ENCODE measurements around the gene NR2F2.
"Not testable (repeated sequence)": the region's sequence is repeated elsewhere in the genome, so short reads cannot be mapped to it uniquely, and the experiment has no call there.

NR2F2 gene

DNA sequence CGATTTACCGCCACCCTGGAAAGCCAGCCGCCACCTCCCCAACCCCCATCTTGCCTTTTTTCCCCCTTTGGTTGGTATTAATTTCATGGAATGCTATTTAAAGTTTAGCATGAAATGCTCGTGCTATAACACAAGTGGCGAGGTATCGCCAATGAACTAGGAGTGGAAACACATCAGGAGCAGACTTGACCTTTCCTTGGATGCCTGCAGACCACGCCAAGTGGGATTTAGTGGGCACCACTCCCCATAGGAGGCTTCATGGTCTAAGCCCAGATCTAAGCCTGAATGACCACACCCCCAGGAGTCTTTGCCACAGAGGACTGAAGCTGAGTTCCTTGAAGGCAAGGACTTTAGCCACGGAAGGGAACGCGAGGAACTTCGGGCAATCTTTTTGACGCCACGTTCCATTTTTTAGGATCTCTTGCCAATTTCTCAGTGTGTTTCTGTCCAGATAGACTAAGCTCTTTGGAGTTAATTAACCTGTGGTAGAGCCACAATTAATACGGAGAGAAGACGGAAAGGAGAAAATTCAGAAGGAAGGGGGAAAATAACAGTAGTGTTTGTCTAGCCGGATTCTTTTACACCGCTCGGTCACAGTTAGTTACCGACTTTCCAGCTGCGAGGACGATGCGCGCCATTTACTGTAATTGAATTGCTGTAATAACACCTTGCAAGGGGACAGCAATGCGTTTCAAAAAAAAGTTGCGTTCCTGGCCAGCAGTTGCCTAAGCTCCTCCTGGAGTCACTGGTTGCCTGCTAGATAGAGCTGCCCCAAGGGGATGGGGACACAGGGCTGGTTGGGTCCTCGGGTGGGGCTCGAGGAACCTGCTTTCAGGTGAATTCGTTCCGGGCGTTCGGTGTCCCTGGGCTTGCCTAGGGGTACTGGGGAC is 37.1 kb downstream of the NR2F2 start:
- DNase-seq (ENCODE audit: low spot score) = no peak

- no peak for DNase-seq (ENCODE audit: low spot score)
Measured at GRCh38 chr15:96369351-96369750, 38.9 kb downstream of the NR2F2 start.

GRCh38 chr15:96369825-96370621 is 39.5 kb downstream of the NR2F2 start:
- DNase-seq (ENCODE audit: low spot score) = no peak

DNA sequence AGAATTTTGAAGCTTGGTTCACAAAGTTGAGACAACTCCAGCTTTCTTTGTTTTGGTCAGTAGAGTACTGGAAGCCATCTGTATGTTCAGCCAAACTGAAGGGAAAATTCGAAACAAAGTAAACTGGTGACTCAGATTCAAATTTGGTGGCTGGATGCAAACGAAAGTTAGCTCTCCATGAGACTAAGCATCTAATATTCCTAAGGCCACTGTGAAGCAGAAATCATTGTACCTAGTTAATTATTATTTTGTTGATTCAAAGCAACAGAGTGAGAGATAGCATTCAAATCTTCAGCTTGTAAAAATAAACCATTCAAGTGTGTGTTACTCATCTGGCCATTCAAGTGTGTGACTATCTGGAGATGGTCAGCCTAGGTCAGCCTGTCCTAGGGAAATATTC is 42.1 kb downstream of the NR2F2 start:
- no peak for DNase-seq (ENCODE audit: low spot score)

- DNase-seq (ENCODE audit: low spot score) = no peak
Measured at GRCh38 chr15:96374499-96374898, 44.0 kb downstream of the NR2F2 start.

- not testable (repeated sequence) for DNase-seq (ENCODE audit: low spot score)
Measured at GRCh38 chr15:96379592-96379991, 49.1 kb downstream of the NR2F2 start.

GRCh38 chr15:96381463-96381862 is 51.0 kb downstream of the NR2F2 start:
- no peak for DNase-seq (ENCODE audit: low spot score)

GRCh38 chr15:96385195-96385594 is 54.7 kb downstream of the NR2F2 start:
- DNase-seq (ENCODE audit: low spot score) = no peak

DNA sequence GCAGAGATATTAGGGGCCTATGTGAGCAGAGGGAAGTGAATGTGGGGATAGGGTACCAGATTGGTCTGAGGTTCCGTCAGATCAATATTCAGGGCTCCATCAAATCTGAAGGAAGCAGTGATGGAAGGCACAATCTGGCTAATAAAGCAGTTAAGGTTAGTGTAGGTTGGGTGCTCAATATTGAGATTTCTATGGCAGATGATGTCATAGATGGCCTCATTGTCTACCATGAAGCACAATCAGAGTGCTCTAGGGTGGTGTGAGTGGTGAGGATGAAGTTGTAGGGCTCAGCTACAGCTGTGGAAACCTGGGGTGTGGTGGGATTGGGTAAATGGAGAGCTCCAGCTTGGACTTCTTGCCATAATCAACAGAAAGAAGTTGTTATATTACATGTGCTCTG is 58.2 kb downstream of the NR2F2 start:
- DNase-seq (ENCODE audit: low spot score) = no peak
